ENCODE data around the gene FOXF2.

- TF ChIP-seq CTCF (conservative IDR thresholded peaks at IDR 0.05 in 1 of 2, IDR thresholded peaks at IDR 0.05 in 1 of 2; ENCODE audit: extremely low read depth in 1 of 2, insufficient read depth in 1 of 2, low read depth in 1 of 2, low read length in 2 of 2) (no peak), EZH2 (IDR thresholded peaks at IDR 0.05; ENCODE audit: borderline replicate concordance, low read length) (no peak)
Measured at GRCh38 chr6:1382331-1382882, 7.0 kb upstream of the FOXF2 start.
